GM19023 (cell line): ENCODE results near the gene SLC22A4.

Experiments used
- ATAC-seq: cut with Tn5 transposase; IDR thresholded peaks from one replicate; pipeline ENCODE4 v1.9.1; 2021; ENCODE audit warnings: mild to moderate bottlenecking, moderate library complexity; ENCODE audit not compliant: unreplicated experiment

SLC22A4 gene

GRCh38 chr5:132389585-132390286, 95.5 kb downstream of the SLC22A4 start:
- ATAC-seq: no peak

- ATAC-seq: no peak
Measured at GRCh38 chr5:132391247-132391646, 97.1 kb downstream of the SLC22A4 start.

DNA sequence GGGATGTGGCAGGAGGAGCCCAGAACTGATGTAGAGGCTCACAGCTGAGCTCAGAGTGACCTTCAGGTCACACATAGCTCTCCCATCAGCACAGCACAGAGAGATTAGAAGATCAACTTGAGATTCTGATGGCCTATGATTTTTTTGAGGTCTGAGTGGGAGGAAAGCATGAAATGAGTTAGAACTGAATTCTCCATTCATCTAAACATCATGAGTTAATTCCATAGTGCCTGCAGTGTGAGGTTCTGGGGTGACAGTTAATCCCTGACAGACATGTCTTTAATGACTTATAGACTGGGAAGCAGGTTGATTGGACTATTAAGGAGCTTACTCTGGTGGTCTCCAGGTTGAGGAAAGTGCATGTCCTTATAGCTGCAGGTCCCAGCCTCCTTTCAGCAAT, 97.7 kb downstream of the SLC22A4 start:
- ATAC-seq: no peak

DNA sequence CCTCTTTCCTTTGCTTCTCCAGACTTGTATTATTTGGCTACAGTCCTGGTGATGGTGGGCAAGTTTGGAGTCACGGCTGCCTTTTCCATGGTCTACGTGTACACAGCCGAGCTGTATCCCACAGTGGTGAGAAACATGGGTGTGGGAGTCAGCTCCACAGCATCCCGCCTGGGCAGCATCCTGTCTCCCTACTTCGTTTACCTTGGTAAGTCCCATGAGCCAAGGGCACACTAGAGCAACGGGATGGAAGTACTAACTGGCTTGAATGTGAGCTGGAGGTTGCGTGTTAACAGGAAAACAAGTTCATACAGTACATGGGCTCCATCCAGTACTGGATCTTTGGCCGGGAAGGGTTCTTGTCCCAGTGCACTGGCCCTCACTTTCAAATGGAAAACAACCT, 98.2 kb downstream of the SLC22A4 start:
- ATAC-seq: no peak

DNA sequence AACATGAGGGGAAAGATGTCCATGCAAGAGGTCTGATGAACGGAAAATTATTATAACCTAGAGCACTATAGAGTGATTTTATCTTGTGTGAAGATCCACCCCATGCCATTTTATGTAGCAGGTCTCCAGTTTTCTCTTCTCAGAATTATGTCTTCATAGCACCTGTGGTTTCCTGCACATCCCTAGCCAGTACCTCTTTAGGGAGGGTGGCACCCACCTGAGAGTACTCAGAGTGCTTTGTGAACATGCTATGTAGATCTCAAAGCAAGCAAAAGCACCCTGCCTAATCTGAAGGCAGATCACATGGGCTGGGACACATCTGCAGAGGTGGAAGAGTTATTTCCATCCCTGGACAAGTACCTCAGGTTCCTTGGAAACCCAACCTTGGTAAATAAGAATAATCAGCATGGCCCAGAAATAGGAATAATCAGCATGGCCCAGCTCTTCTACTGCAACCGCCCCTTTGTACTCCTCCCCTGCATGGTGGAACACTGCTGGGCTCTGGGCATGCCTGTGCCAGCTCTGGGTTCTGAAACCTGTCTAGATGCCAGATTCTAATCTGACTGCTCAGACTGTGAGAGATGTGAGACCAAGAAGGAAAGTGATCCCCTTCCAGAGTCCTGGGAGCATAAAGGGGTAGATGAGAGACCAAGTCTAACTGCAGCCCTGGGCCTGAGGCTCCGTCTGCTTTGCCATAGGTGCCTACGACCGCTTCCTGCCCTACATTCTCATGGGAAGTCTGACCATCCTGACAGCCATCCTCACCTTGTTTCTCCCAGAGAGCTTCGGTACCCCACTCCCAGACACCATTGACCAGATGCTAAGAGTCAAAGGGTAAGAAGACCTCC, 99.0 kb downstream of the SLC22A4 start:
- no peak for ATAC-seq
